Osteoblast (primary cell): Measurements from ENCODE around the gene BBS7. TPM values are rescaled to one million over a fixed set of nuclear protein-coding genes. Genes with fewer than 3 reads are reported as not detected.

Experiments
- DNase-seq: peaks from one replicate; pipeline ENCODE4 v3.0.0; 2011; ENCODE audit warnings: low spot score, mixed read lengths; ENCODE audit not compliant: insufficient read length; ENCODE audit errors: missing footprints
- H2AFZ ChIP-seq: 2 replicates; pipeline ENCODE4 v1.6.0; 2011; ENCODE audit warnings: mild to moderate bottlenecking, low read length
- H3K27ac ChIP-seq: 2 replicates; pipeline ENCODE4 v1.5.1; 2011; ENCODE audit warnings: mild to moderate bottlenecking, low read depth, low read length, moderate library complexity
- H3K27me3 ChIP-seq: 2 replicates; pipeline ENCODE4 v1.6.0; 2012; ENCODE audit warnings: mild to moderate bottlenecking, control low read depth, inconsistent platforms, low read length, moderate library complexity; ENCODE audit not compliant: insufficient read depth
- H3K36me3 ChIP-seq: 2 replicates; pipeline ENCODE4 v1.5.1; 2011; ENCODE audit warnings: mild to moderate bottlenecking, low read length, control low read depth, moderate library complexity; ENCODE audit not compliant: insufficient read depth
- H3K4me1 ChIP-seq: 2 replicates; pipeline ENCODE4 v1.5.1; 2011; ENCODE audit warnings: mild to moderate bottlenecking, low read length, control low read depth, moderate library complexity; ENCODE audit not compliant: insufficient read depth
- H3K4me2 ChIP-seq: 2 replicates; pipeline ENCODE4 v1.6.0; 2011; ENCODE audit warnings: mild to moderate bottlenecking, low read length; ENCODE audit not compliant: insufficient read depth
- H3K4me3 ChIP-seq: fragments of 200-600 bp; sonication (generic); 3 replicates; pipeline ENCODE4 v1.5.1; 2012; ENCODE audit warnings: mild to moderate bottlenecking, low read length, inconsistent platforms; ENCODE audit not compliant: insufficient read depth
- H3K79me2 ChIP-seq: 2 replicates; pipeline ENCODE4 v1.6.0; 2012; ENCODE audit warnings: mild to moderate bottlenecking, low read length, control low read depth, inconsistent platforms; ENCODE audit not compliant: insufficient read depth
- H3K9me3 ChIP-seq: 2 replicates; pipeline ENCODE4 v1.5.1; 2011; ENCODE audit warnings: low read depth, low read length, control low read depth
- H4K20me1 ChIP-seq: 2 replicates; pipeline ENCODE4 v1.6.0; 2012; ENCODE audit warnings: mild to moderate bottlenecking, low read length, control low read depth; ENCODE audit not compliant: insufficient read depth
- total RNA-seq: library from RNA; depleted of rRNA; stranded (reverse); fragments of >200 nt; gene quantifications from 2 replicates; pipeline ENCODE4 v1.2.3, GENCODE V29; 2012
- TF ChIP-seq, protein P1 (sequence below): IDR thresholded peaks from 2 replicates; pipeline ENCODE4 v1.5.1; 2011; ENCODE audit warnings: mild to moderate bottlenecking, low read depth, low read length, moderate library complexity; ENCODE audit errors: extremely low read depth

BBS7 gene
- total RNA-seq, 1 donor = 20.6 TPM

DNA sequence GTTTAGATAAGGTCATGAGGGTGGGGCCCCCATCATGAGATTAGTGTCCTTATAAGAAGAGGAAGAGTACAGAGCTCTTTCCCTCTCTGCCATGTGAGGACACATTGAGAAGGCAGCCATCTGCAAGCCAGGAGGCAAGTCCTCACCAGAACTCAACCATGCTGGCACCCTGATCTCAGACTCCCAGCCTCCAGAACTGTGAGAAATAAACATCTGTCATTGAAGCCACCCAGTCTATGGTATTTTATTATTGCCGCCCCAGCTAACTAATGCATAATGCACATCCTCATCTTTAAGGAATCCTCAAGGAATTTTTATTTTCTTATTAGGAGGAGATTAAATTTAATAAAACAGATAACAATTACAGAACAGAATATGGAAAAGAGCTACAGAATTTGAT, 85.9 kb downstream of the BBS7 start:
- Histone ChIP-seq H3K27me3 (no peaks in the 10 kb centered on the region), H3K27ac (peak overlapping the region; percentile 97), H3K9me3 (peaks cover 2% of the 10 kb centered on the region), H3K4me1 (peaks cover 42% of the 10 kb centered on the region), H2AFZ (no peak overlapping the region), H3K4me2 (no peak overlapping the region), H3K79me2 (no peaks in the 10 kb centered on the region), H3K4me3 (no peak overlapping the region), H3K36me3 (no peaks in the 10 kb centered on the region), H4K20me1 (no peaks in the 10 kb centered on the region)
- no peak for DNase-seq
- TF ChIP-seq, protein P1, sequence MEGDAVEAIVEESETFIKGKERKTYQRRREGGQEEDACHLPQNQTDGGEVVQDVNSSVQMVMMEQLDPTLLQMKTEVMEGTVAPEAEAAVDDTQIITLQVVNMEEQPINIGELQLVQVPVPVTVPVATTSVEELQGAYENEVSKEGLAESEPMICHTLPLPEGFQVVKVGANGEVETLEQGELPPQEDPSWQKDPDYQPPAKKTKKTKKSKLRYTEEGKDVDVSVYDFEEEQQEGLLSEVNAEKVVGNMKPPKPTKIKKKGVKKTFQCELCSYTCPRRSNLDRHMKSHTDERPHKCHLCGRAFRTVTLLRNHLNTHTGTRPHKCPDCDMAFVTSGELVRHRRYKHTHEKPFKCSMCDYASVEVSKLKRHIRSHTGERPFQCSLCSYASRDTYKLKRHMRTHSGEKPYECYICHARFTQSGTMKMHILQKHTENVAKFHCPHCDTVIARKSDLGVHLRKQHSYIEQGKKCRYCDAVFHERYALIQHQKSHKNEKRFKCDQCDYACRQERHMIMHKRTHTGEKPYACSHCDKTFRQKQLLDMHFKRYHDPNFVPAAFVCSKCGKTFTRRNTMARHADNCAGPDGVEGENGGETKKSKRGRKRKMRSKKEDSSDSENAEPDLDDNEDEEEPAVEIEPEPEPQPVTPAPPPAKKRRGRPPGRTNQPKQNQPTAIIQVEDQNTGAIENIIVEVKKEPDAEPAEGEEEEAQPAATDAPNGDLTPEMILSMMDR = no peak

DNA sequence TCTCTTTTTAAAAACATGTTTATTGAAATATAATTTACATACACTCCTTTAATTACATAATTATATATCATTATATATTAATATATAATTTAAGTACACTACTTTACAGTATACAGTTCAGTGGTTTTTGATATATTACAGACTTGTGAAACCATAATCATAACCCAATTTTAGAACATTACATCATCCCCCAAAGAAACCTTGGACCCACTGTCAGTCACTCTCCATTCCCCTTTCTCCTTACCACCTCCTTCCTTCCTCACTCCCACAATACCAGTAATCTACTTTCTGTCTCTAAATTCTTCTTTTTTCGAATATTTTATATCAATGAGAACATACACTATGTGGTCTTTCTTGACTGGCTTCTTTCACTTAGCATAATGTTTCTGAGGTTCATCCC, 87.1 kb downstream of the BBS7 start:
- H2AFZ ChIP-seq = no peak overlapping the region
- no peaks in the 10 kb centered on the region for H3K79me2 ChIP-seq
- peak overlapping the region; percentile 97 for H3K27ac ChIP-seq
- H3K4me2 ChIP-seq = no peak overlapping the region
- peaks cover 30% of the 10 kb centered on the region for H3K4me1 ChIP-seq
- no peak for DNase-seq
- H3K4me3 ChIP-seq = no peak overlapping the region
- H3K9me3 ChIP-seq = peaks cover 2% of the 10 kb centered on the region
- H3K36me3 ChIP-seq = no peaks in the 10 kb centered on the region
- H3K27me3 ChIP-seq = no peaks in the 10 kb centered on the region
- TF ChIP-seq, protein P1 = no peak
- H4K20me1 ChIP-seq = no peaks in the 10 kb centered on the region

DNA sequence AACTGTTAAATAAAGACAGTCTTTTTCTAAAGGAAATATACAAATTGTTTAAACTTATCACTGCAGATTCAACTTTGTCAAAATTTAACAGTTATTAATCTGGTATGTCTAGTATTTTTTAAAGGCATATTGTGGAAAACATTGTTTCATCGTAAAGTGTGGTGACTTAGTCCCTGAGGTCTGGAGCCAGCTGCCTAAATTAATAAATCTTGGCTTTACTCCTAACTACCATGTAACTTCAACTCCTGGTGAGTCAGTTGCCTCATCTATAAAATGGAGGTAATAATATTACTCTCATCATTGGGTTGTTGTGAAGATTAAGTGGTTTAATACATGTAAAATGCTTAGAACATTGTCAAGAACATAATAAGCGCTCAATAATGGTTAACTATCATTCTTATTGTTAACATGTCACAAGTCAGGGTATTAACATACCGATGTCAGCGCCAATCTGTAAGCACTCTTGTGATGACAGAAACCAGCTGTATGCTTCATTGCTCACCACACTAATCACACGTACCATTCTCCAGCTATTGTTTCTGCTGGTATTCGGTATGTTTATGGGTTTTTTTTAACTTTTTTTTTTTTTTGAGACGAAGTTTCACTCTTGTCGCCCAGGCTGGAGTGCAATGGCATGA, 91.2 kb downstream of the BBS7 start:
- H3K79me2 ChIP-seq = no peaks in the 10 kb centered on the region
- TF ChIP-seq, protein P1 = no peak
- peaks cover 2% of the 10 kb centered on the region for H3K4me1 ChIP-seq
- no peak overlapping the region for H3K4me3 ChIP-seq
- DNase-seq = no peak
- H3K36me3 ChIP-seq = no peaks in the 10 kb centered on the region
- H4K20me1 ChIP-seq = no peaks in the 10 kb centered on the region
- H3K9me3 ChIP-seq = no peaks in the 10 kb centered on the region
- no peak overlapping the region for H2AFZ ChIP-seq
- H3K27me3 ChIP-seq = no peaks in the 10 kb centered on the region
- no peak overlapping the region for H3K27ac ChIP-seq
- no peak overlapping the region for H3K4me2 ChIP-seq

DNA sequence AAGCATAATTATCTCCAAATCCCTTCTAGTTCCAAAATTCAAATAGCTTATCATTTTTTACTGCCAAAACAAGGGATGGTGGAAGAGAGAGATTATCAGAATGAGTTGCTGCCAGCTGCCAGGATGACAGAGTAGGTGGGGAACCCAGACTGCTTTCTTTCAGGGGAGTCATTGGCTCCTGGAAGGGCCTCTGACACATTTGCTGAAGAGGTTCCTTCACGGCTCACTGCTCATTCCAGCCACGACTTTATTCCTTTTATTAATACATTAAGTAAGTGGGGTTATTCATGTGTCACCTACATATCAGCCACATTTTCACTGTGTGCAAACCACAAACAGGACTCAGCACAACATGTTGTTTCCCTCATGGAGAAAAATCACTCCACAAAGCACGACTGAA, 92.6 kb downstream of the BBS7 start:
- TF ChIP-seq, protein P1 = no peak
- no peaks in the 10 kb centered on the region for H3K27me3 ChIP-seq
- peak overlapping the region; percentile 69 for H2AFZ ChIP-seq
- H3K36me3 ChIP-seq = no peaks in the 10 kb centered on the region
- H4K20me1 ChIP-seq = no peaks in the 10 kb centered on the region
- no peaks in the 10 kb centered on the region for H3K79me2 ChIP-seq
- no peak overlapping the region for H3K27ac ChIP-seq
- no peak overlapping the region for H3K4me2 ChIP-seq
- H3K9me3 ChIP-seq = no peaks in the 10 kb centered on the region
- H3K4me1 ChIP-seq = peaks cover 2% of the 10 kb centered on the region
- H3K4me3 ChIP-seq = no peak overlapping the region
- no peak for DNase-seq
